OCI-LY7 (cell line): ENCODE measurements around the gene ECSIT. TPM values are rescaled to one million over a fixed set of nuclear protein-coding genes. Genes with fewer than 3 reads are reported as not detected.

Experiments used
- BruUV-seq: library from RNA; stranded (reverse); fragments of 400-500 nt; replicated peaks from 2 replicates; lab custom pipeline; 2021; lab: Mats Ljungman, UMichigan
- CTCF ChIA-PET: fragments of 300-600 bp; sonication (Branson Sonifier 250); formaldehyde crosslinking; loops from one replicate; lab custom pipeline; 2022; ENCODE audit warnings: antibody characterized with exemption; ENCODE audit not compliant: unreplicated experiment; lab: Charles Lee
- POLR2A ChIA-PET: fragments of 300-600 bp; sonication (Branson Sonifier 250); formaldehyde crosslinking; loops from one replicate; lab custom pipeline; 2022; ENCODE audit warnings: antibody characterized with exemption; lab: Charles Lee
- DNase-seq: peaks from one replicate; pipeline ENCODE4 v3.0.0-alpha.2; 2015; ENCODE audit warnings: low spot score
- H2AFZ ChIP-seq: fragments of 200-600 bp; sonication (generic), shearing (Covaris generic); 2 replicates; pipeline ENCODE4 v1.6.1; 2014; ENCODE audit warnings: mild to moderate bottlenecking, antibody characterized with exemption, low read length, moderate library complexity
- H3K27ac ChIP-seq: fragments of 200-600 bp; sonication (generic); 2 replicates; pipeline ENCODE4 v1.5.1; 2014; ENCODE audit warnings: mixed run types, low read depth, mild to moderate bottlenecking, moderate library complexity, low read length, inconsistent platforms; ENCODE audit not compliant: poor library complexity, severe bottlenecking
- H3K36me3 ChIP-seq: fragments of 200-600 bp; sonication (generic); 2 replicates; pipeline ENCODE4 v1.6.1; 2014; ENCODE audit warnings: mild to moderate bottlenecking, antibody characterized with exemption, low read length, moderate library complexity, mixed read lengths; ENCODE audit not compliant: insufficient read depth
- H3K4me1 ChIP-seq: fragments of 200-600 bp; sonication (generic); 2 replicates; pipeline ENCODE4 v1.5.1; 2014; ENCODE audit warnings: mild to moderate bottlenecking, low read length; ENCODE audit not compliant: insufficient read depth, poor library complexity, severe bottlenecking
- H3K4me2 ChIP-seq: fragments of 200-600 bp; sonication (generic); 2 replicates; pipeline ENCODE4 v1.6.1; 2014; ENCODE audit warnings: mild to moderate bottlenecking, low read length
- H3K4me3 ChIP-seq: fragments of 200-600 bp; sonication (generic); 2 replicates; pipeline ENCODE4 v1.5.1; 2014; ENCODE audit warnings: mild to moderate bottlenecking, low read depth, low read length; ENCODE audit not compliant: poor library complexity, severe bottlenecking
- H3K79me2 ChIP-seq: fragments of 200-600 bp; sonication (generic); 2 replicates; pipeline ENCODE4 v1.6.1; 2016; ENCODE audit warnings: low read depth, mild to moderate bottlenecking, low read length, moderate library complexity, mixed read lengths; ENCODE audit not compliant: insufficient read depth
- H3K9me2 ChIP-seq: fragments of 200-600 bp; sonication (generic); 2 replicates; pipeline ENCODE4 v1.6.1; 2016; ENCODE audit warnings: mild to moderate bottlenecking, low read length, mixed read lengths; ENCODE audit not compliant: insufficient read depth
- H3K9me3 ChIP-seq: fragments of 200-600 bp; sonication (generic); 2 replicates; pipeline ENCODE4 v1.6.1; 2014; ENCODE audit warnings: mild to moderate bottlenecking, mixed run types, low read length, mixed read lengths
- H4K20me1 ChIP-seq: fragments of 200-600 bp; sonication (generic); 2 replicates; pipeline ENCODE4 v1.6.1; 2014; ENCODE audit warnings: mild to moderate bottlenecking, antibody characterized with exemption, low read length, moderate library complexity, mixed read lengths; ENCODE audit not compliant: insufficient read depth
- EZH2phosphoT487 ChIP-seq: fragments of 200-600 bp; sonication (generic); IDR thresholded peaks from 2 replicates; pipeline ENCODE4 v1.6.1; 2018; ENCODE audit warnings: low read depth, borderline replicate concordance, mild to moderate bottlenecking, mixed run types, antibody characterized with exemption, low read length, moderate library complexity, mixed read lengths
- intact Hi-C: fragments of 100-400 bp; cut with micrococcal nuclease; formaldehyde crosslinking; loops from one replicate; pipeline ENCODE4 v1.10.0; 2022; ENCODE audit not compliant: unreplicated experiment
- total RNA-seq, 2 experiments: library from RNA; depleted of rRNA in 1 of 2; stranded (reverse); fragments of >200 nt in 1 of 2; shearing (Covaris generic) in 1 of 2; gene quantifications; 2 replicates each; pipeline ENCODE4 v1.2.3, GENCODE V29; 2014 to 2022
- TF ChIP-seq, protein P1 (sequence below): fragments of 200-600 bp; sonication (generic); conservative IDR thresholded peaks from 2 replicates; pipeline ENCODE4 v1.5.1; 2014; ENCODE audit warnings: mild to moderate bottlenecking, antibody characterized with exemption, low read length, moderate library complexity, mixed read lengths

ECSIT gene
- total RNA-seq, 2 experiments from 2014 or later, result 40.6 to 59.5 TPM

DNA sequence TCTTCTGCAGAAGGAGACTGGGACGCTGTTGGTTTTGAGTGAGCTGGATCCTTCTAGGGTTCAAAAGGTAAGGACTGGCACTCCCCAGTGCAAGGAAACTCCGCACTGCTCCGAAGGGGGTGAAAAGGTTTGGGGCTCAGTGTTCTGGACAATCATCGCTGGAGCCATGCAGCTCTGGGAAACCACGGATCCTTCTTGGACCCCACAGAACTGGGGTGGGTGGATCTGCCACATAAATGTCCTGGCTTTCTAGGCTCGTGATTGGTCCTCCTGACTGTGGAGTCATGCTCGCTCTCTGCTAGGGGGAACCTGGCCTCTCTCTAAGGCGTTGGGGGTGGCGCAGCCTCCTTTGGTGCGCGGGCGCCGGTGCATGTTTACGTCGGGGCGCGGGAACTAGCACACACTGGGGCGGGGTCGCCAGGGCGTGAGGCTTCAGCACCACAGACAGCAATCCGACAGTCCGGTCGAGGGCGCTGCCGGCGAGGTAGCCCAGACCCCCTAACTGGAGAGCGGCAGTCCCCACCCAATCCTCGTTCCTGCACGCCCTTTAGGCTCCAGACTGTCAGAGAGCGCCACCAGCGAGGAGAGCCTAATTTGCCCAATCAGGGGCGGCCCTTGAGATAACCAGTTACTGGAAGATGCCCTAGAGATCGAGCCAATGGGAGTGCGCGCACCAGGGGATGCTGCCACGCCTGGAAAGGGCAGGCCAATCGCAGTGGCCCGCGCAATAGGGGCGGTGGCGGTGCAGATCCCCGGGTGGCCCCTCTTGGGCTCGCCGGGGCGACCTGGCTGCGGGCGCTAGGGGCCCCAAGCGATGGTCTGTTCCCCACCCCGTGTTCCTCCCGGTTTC lies 47.2 kb downstream of the ECSIT start:
- intact Hi-C loops, result loop anchor here (1.0 to 2.0 kb wide), 4 partner anchors 29 to 189 kb away; partner anchors contain the start of gene ECSIT
- H4K20me1 ChIP-seq, result no peaks in the 10 kb centered on the region
- peaks cover 23% of the 10 kb centered on the region for H3K4me1 ChIP-seq
- ChIA-PET POLR2A (interaction anchor here (1.1 to 1.4 kb wide), 3 partner anchors 98 to 105 kb away, joined by 5 to 8 read pairs (median 7); partner anchors contain the start of gene EPOR), CTCF (interaction anchor here (1.2 to 1.6 kb wide), 4 partner anchors 30 to 105 kb away, joined by 6 to 11 read pairs (median 8); no protein-coding TSS in a partner anchor)
- DNase-seq, result peak; percentile 93
- H2AFZ ChIP-seq, result peak overlapping the region; percentile 73; the same call in 1 of the 2 replicates
- no TSS peak for BruUV-seq
- TF ChIP-seq, protein P1, sequence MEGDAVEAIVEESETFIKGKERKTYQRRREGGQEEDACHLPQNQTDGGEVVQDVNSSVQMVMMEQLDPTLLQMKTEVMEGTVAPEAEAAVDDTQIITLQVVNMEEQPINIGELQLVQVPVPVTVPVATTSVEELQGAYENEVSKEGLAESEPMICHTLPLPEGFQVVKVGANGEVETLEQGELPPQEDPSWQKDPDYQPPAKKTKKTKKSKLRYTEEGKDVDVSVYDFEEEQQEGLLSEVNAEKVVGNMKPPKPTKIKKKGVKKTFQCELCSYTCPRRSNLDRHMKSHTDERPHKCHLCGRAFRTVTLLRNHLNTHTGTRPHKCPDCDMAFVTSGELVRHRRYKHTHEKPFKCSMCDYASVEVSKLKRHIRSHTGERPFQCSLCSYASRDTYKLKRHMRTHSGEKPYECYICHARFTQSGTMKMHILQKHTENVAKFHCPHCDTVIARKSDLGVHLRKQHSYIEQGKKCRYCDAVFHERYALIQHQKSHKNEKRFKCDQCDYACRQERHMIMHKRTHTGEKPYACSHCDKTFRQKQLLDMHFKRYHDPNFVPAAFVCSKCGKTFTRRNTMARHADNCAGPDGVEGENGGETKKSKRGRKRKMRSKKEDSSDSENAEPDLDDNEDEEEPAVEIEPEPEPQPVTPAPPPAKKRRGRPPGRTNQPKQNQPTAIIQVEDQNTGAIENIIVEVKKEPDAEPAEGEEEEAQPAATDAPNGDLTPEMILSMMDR, result no peak
- no peak for TF ChIP-seq EZH2phosphoT487
- H3K79me2 ChIP-seq, result no peaks in the 10 kb centered on the region
- peak overlapping the region; percentile 65 for H3K4me3 ChIP-seq
- H3K36me3 ChIP-seq, result 0 out of 2 replicates have a peak, but pooled peaks cover 5% of the 10 kb centered on the region
- no peaks in the 10 kb centered on the region for H3K9me2 ChIP-seq
- H3K4me2 ChIP-seq, result peak overlapping the region; percentile 74
- H3K27ac ChIP-seq, result peak overlapping the region; percentile 65
- H3K9me3 ChIP-seq, result no peaks in the 10 kb centered on the region

DNA sequence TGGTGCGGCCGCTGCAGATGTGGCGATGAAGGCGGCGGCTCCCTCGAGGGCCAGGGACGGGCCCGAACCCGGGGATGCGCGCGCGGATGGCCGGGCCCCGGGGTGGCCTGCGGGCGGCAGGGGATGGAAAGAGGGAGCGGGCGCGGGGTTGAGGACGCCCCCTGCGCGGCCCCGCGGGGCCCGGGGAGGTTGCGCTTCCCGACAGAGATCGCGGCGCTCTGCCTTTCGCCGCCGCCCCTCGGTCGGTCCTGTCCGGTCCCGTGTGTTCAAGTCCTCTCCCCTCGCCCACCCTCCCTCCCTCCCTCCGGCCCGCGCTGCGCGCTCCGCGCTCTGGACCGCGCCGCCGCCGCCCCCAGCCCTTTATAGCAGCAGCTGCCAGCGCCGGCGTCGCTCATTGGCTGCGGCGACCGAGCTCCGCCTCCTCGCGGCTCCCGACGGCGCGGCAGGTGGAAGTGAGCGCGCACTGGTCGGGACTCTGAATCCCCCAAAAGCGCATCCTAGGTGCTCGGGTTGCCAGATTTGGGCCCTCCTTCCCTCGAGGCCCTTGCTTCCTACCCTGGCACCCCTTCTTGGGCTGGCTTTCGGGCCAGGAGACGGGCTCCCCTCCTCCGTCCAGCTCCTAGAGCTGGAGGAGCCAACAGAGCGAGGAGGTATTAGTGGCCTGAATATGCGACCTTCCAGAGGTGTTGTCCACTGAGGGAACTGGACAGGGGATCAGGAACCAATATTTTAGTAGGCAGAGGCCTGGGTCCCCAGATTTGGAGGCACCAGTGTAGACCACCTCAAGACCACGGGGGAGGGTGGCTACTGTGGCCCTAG lies 48.0 kb downstream of the ECSIT start, which contains the start of gene ELAVL3:
Gene ELAVL3 (minus strand): TSS at position 332 of the 819 bp plus-strand sequence. CDS start 438 bp downstream, outside the sequence.
- BruUV-seq, result no TSS peak
- Histone ChIP-seq H3K27ac (peak within 1 kb of the TSS; percentile 35), H3K9me3 (no peaks in the 10 kb centered on the region), H3K79me2 (no peaks in the 10 kb centered on the region), H3K36me3 (no peaks in the 10 kb centered on the region), H4K20me1 (no peaks in the 10 kb centered on the region), H3K9me2 (no peaks in the 10 kb centered on the region), H3K4me2 (peak within 1 kb of the TSS; percentile 74), H2AFZ (peak within 1 kb of the TSS; percentile 9; the same call in 1 of the 2 replicates), H3K4me3 (peak within 1 kb of the TSS; percentile 65), H3K4me1 (peaks cover 23% of the 10 kb centered on the region)
- intact Hi-C loops, result no loop called here
- DNase-seq, result no peak
- no peak for TF ChIP-seq EZH2phosphoT487
- TF ChIP-seq, protein P1, result no peak
- ChIA-PET POLR2A (no interaction called here), CTCF (no interaction called here)
